H1 (cell line): ENCODE measurements around the gene PPIL6. TPM values are rescaled to one million over a fixed set of nuclear protein-coding genes. Genes with fewer than 3 reads are reported as not detected.

Experiments
- BACH1 ChIP-seq: IDR thresholded peaks from 2 replicates; pipeline ENCODE4 v1.6.1; 2012; ENCODE audit warnings: low read length, improper control_type of control experiment
- BCL11A ChIP-seq, 2 experiments: IDR thresholded peaks; one replicate each; pipeline ENCODE4 v1.6.1; 2011; ENCODE audit warnings: low read depth in 2 of 2, low read length in 2 of 2, mild to moderate bottlenecking in 2 of 2
- BRCA1 ChIP-seq: IDR thresholded peaks from 2 replicates; pipeline ENCODE4 v1.6.1; 2012; ENCODE audit warnings: low read depth, low read length, improper control_type of control experiment
- CEBPB ChIP-seq: IDR thresholded peaks from 2 replicates; pipeline ENCODE4 v1.6.1; 2012; ENCODE audit warnings: low read depth, low read length
- CHD2 ChIP-seq: IDR thresholded peaks from 2 replicates; pipeline ENCODE4 v1.6.1; 2012; ENCODE audit warnings: low read length, improper control_type of control experiment
- EP300 ChIP-seq, 2 experiments: IDR thresholded peaks; 1 replicate in 1 of 2; 2 replicates in 1 of 2; pipeline ENCODE4 v1.6.1; 2011 to 2012; ENCODE audit warnings: low read depth in 2 of 2, low read length in 2 of 2, mild to moderate bottlenecking in 2 of 2, borderline replicate concordance in 1 of 2, inconsistent platforms in 1 of 2, moderate library complexity in 1 of 2
- EZH2 ChIP-seq: fragments of 200-600 bp; sonication (generic); IDR thresholded peaks from 2 replicates; pipeline ENCODE4 v1.7.1; 2012; ENCODE audit warnings: low read depth, mild to moderate bottlenecking, moderate library complexity, low read length, inconsistent platforms; ENCODE audit not compliant: severe bottlenecking
- JUN ChIP-seq: IDR thresholded peaks from 2 replicates; pipeline ENCODE4 v1.6.1; 2011; ENCODE audit warnings: low read depth, mild to moderate bottlenecking, improper control_type of control experiment, low read length
- JUND ChIP-seq: IDR thresholded peaks from 2 replicates; pipeline ENCODE4 v1.6.1; 2011; ENCODE audit warnings: mild to moderate bottlenecking, improper control_type of control experiment, low read length
- KDM1A ChIP-seq: fragments of 200-600, 300-600 bp; sonication (generic); IDR thresholded peaks from 2 replicates; pipeline ENCODE4 v1.7.1; 2016; ENCODE audit warnings: mild to moderate bottlenecking, low read length, borderline replicate concordance
- KDM5A ChIP-seq: fragments of 200-600 bp; IDR thresholded peaks from 2 replicates; pipeline ENCODE4 v1.7.1; 2012; ENCODE audit warnings: mild to moderate bottlenecking, low read length, inconsistent platforms, mixed read lengths
- MAX ChIP-seq: IDR thresholded peaks from 2 replicates; pipeline ENCODE4 v1.6.1; 2012; ENCODE audit warnings: inconsistent platforms
- NRF1 ChIP-seq: IDR thresholded peaks from 2 replicates; pipeline ENCODE4 v1.6.1; 2011; ENCODE audit warnings: mild to moderate bottlenecking, low read depth, low read length, improper control_type of control experiment
- RBBP5 ChIP-seq: IDR thresholded peaks from 2 replicates; pipeline ENCODE4 v1.7.1; 2012; ENCODE audit warnings: low read depth, mild to moderate bottlenecking, inconsistent platforms, low read length, moderate library complexity, borderline replicate concordance
- RFX5 ChIP-seq: IDR thresholded peaks from 2 replicates; pipeline ENCODE4 v1.6.1; 2011; ENCODE audit warnings: low read depth, low read length, improper control_type of control experiment, borderline replicate concordance
- RXRA ChIP-seq: IDR thresholded peaks from 2 replicates; pipeline ENCODE4 v1.6.1; 2011; ENCODE audit warnings: low read depth, mild to moderate bottlenecking, low read length, moderate library complexity; ENCODE audit not compliant: insufficient read depth
- SAP30 ChIP-seq: fragments of 300-600 bp; sonication (generic); IDR thresholded peaks from 2 replicates; pipeline ENCODE4 v1.7.1; 2012; ENCODE audit warnings: low read length, moderate library complexity, mild to moderate bottlenecking, inconsistent platforms; ENCODE audit not compliant: insufficient read depth, insufficient replicate concordance
- SIRT6 ChIP-seq: IDR thresholded peaks from one replicate; pipeline ENCODE4 v1.7.1; 2012; ENCODE audit warnings: low read length, inconsistent platforms
- SP1 ChIP-seq: IDR thresholded peaks from 2 replicates; pipeline ENCODE4 v1.6.1; 2011; ENCODE audit warnings: low read depth, low read length
- SP4 ChIP-seq: IDR thresholded peaks from 2 replicates; pipeline ENCODE4 v1.6.1; 2012; ENCODE audit warnings: low read length, inconsistent platforms
- SRF ChIP-seq: IDR thresholded peaks from 2 replicates; pipeline ENCODE4 v1.6.1; 2011; ENCODE audit warnings: mild to moderate bottlenecking, low read depth, low read length, moderate library complexity
- TBP ChIP-seq: IDR thresholded peaks from 2 replicates; pipeline ENCODE4 v1.6.1; 2011; ENCODE audit warnings: low read depth, low read length, improper control_type of control experiment
- TEAD4 ChIP-seq: IDR thresholded peaks from 2 replicates; pipeline ENCODE4 v1.6.1; 2012; ENCODE audit warnings: low read depth, low read length, inconsistent platforms, mixed read lengths
- polyA plus RNA-seq, 7 experiments: library from polyadenylated mRNA; depleted of rRNA in 3 of 7; stranded (reverse) in 5 of 7; unstranded in 2 of 7; fragments of >200 nt in 5 of 7; fragments of 200-250 nt in 2 of 7; gene quantifications; 1 replicate in 5 of 7; 2 replicates in 1 of 7; 4 replicates in 1 of 7; pipeline versions ENCODE4 v1.2.1 to v1.2.3, GENCODE V29; 2011 to 2013; ENCODE audit warnings: missing spikeins in 2 of 7, mixed read lengths in 2 of 7
- total RNA-seq: library from RNA; stranded (reverse); fragmentation: NEBNext Ultra II Directional; extraction: Animal tissue kit (Norgen Biotek cat#: 25700); gene quantifications from 2 replicates; pipeline ENCODE4 v1.2.1, GENCODE V29; 2021

PPIL6 gene
- total and polyA plus RNA-seq, 2 of the 8 experiments (the other 6 are each of a cell fraction or from before 2014, with no cell fraction given) = 0.42 to 1.3 TPM

- TF ChIP-seq RXRA = no peak
- TF ChIP-seq BRCA1 = no peak
- TF ChIP-seq SRF = no peak
- no peak for TF ChIP-seq RFX5
- no peak for TF ChIP-seq KDM1A
- no peak for TF ChIP-seq NRF1
- no peak for TF ChIP-seq MAX
- no peak for TF ChIP-seq EZH2
- no peak for TF ChIP-seq JUND
- TF ChIP-seq TEAD4 = no peak
- no peak for TF ChIP-seq EP300 (IDR thresholded peaks at IDR 0.05; ENCODE audit: borderline replicate concordance in 1 of 2, low read depth in 2 of 2, low read length in 2 of 2)
- no peak for TF ChIP-seq CEBPB
- no peak for TF ChIP-seq TBP
- peak; percentile 51 for TF ChIP-seq SAP30
- no peak for TF ChIP-seq SIRT6
- no peak for TF ChIP-seq BACH1
- no peak for TF ChIP-seq SP4
- TF ChIP-seq BCL11A (IDR thresholded peaks at IDR 0.05; ENCODE audit: low read depth in 2 of 2, low read length in 2 of 2) = no peak
- no peak for TF ChIP-seq RBBP5
- TF ChIP-seq CHD2 = no peak
- TF ChIP-seq JUN = no peak
- TF ChIP-seq SP1 = peak; percentile 56; the same call in 1 of the 2 replicates
- TF ChIP-seq KDM5A = no peak
These were observed 815 bp upstream of the PPIL6 start (continued) for GRCh38 chr6:109441069-109441816.
